Cardiac fibroblast (primary cell): ENCODE results near the gene PRDX2.
"Not testable (repeated sequence)": the region's sequence is repeated elsewhere in the genome, so short reads cannot be mapped to it uniquely, and the experiment has no call there.

Experiments
- DNase-seq, 2 donors: peaks; one replicate each; pipeline versions ENCODE4 v3.0.0 to v3.0.0-alpha.2; 2010; ENCODE audit warnings: low read depth in 2 of 2
- H3K4me3 ChIP-seq, 2 donors: replicated peaks in 1 of 2; 1 replicate in 1 of 2; 2 replicates in 1 of 2; pipeline ENCODE4 v1.5.1; 2011; ENCODE audit warnings: low read depth in 2 of 2, low read length in 2 of 2, mild to moderate bottlenecking in 2 of 2, moderate library complexity in 1 of 2
- TF ChIP-seq, protein P1 (sequence below): IDR thresholded peaks from one replicate; pipeline ENCODE4 v1.5.1; 2011; ENCODE audit warnings: low read depth, mild to moderate bottlenecking, low read length, inconsistent platforms

PRDX2 gene

GRCh38 chr19:12821761-12822160 is 20.2 kb upstream of the PRDX2 start:
- TF ChIP-seq, protein P1, sequence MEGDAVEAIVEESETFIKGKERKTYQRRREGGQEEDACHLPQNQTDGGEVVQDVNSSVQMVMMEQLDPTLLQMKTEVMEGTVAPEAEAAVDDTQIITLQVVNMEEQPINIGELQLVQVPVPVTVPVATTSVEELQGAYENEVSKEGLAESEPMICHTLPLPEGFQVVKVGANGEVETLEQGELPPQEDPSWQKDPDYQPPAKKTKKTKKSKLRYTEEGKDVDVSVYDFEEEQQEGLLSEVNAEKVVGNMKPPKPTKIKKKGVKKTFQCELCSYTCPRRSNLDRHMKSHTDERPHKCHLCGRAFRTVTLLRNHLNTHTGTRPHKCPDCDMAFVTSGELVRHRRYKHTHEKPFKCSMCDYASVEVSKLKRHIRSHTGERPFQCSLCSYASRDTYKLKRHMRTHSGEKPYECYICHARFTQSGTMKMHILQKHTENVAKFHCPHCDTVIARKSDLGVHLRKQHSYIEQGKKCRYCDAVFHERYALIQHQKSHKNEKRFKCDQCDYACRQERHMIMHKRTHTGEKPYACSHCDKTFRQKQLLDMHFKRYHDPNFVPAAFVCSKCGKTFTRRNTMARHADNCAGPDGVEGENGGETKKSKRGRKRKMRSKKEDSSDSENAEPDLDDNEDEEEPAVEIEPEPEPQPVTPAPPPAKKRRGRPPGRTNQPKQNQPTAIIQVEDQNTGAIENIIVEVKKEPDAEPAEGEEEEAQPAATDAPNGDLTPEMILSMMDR = no peak

GRCh38 chr19:12817810-12818209 is 16.2 kb upstream of the PRDX2 start:
- not testable (repeated sequence) for DNase-seq, H3K4me3 ChIP-seq

More at GRCh38 chr19:12821761-12822160, 20.2 kb upstream of the PRDX2 start:
- peak in 1 of 2 donors; percentile 33 for DNase-seq
- H3K4me3 ChIP-seq = no peak overlapping the region

DNA sequence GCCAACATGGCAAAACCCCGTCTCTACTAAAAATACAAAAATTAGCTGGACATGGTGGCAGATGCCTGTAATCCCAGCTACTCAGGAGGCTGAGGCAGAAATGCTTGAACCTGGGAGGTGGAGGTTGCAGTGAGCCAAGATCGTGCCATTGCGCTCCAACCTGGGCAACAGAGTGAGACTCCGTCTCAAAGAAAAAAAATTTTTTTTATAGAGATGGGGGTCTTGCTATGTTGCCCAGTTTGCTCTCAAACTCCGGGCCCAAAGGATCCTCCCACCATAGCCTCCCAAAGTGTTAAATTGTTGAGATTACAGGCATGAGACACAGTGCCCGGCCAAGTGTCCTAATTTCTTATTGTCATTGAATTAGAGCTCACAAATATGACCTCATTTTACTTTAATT is 15.6 kb upstream of the PRDX2 start:
- not testable (repeated sequence) for H3K4me3 ChIP-seq, DNase-seq

DNA sequence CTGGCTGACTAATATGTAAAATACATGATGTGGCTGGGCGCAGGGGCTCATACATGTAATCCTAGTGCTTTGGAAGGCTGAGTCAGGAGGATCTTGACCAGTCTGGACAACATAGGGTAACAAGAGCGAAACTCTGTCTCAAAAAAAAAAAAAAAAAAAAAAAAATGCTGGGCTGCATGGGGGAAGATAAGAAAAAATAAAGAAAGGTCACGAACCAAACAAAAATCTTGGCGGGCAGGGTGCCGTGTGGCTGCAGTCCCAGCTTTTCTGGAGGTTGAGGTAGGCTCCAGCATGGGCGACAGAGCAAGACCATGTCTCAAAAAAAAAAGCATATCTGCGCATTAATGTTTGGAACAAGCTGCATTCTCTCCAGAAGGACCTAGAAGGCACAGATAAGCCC is 13.5 kb upstream of the PRDX2 start:
- no peak for DNase-seq
- TF ChIP-seq, protein P1 = no peak
- H3K4me3 ChIP-seq = no peak overlapping the region

- peak within 1 kb of the TSS; percentile 83 for H3K4me3 ChIP-seq
- peak; percentile 92 to 95 for DNase-seq
- TF ChIP-seq, protein P1 = no peak
These were observed 4.9 kb upstream of the PRDX2 start, which contains the start of gene RNASEH2A for GRCh38 chr19:12806242-12807081. Gene RNASEH2A, plus strand, starts transcription at chr19:12806584. Its CDS starts 90 bp downstream, at chr19:12806674.

DNA sequence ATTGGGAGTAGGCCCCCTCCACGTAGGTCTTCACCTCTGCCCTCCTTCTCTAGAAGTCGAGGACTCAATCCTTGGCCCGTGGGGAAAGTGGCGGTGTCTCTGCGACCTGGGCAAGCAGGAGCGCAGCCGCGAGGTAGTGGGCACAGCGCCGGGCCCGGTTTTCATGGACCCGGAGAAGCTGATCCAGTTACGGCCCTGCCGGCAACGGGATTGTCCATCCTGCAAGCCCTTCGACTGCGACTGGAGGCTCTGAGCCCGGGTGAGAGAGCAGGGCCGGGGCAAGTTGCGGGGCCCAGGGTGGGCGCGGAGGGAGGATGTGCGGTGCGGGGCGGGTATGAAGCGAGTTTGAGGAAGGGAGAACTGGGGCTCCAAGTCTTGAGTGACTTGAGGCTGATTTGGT is 2.5 kb upstream of the PRDX2 start:
- no peak for DNase-seq
- no peak overlapping the region for H3K4me3 ChIP-seq
- TF ChIP-seq, protein P1 = no peak

DNA sequence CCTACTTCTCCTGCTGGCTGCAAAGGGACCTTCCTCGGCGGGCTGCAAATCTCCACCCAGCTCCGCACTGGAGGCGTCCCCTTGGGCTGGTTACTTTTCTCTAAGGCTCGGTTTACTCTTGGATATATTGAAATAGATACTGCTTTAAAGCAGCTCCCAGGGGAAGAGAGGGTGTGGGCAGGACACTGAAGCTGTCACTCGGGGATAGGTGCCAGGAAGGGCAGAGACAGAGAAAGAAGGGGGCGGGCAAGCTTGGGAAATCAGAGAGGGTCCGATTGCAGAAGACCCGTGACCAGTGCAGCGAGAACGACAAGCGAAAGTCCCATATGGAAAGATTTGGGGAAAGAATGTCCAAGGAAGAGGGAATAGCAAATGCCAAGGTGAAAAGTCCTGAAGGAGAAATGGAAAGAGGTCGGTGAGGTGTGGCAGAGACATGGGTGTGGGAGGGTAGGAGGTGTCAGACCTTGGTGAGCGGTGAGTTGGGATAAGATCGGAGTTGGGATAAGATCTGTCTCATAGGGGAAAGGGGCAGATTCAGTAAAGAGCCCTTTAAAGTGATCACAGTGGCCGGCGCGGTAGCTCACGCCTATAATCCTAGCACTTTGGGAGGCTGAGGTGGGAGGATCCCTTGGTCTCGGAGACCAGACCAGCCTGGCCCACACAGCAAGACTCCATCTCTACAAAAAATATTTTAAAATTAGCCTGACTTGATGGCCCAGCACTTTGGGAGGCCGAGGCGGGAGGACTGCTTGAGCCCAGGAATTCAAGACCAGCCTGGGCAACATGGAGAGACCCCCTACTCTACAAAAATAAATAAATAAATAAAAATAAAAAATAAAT is 887 bp upstream of the PRDX2 start:
- TF ChIP-seq, protein P1 = no peak
- H3K4me3 ChIP-seq = peak overlapping the region; percentile 86 to 93
- peak in 1 of 2 donors; percentile 20 for DNase-seq
